Stomach (tissue), 4 donors: Measurements from ENCODE around the gene PLEKHS1.

Experiments used
- EP300 ChIP-seq: sonication (generic); formaldehyde crosslinking; IDR thresholded peaks from one replicate; pipeline ENCODE4 v1.6.1; 2017; ENCODE audit warnings: antibody characterized with exemption
- TF ChIP-seq, protein P1 (sequence below), 7 experiments: fragments of 450-650 bp in 4 of 7; fragments of 200-600 bp in 3 of 7; sonication (generic) in 3 of 7; IDR thresholded peaks; one replicate each; pipeline ENCODE4 v1.5.1; 2016 to 2019; ENCODE audit warnings: antibody characterized with exemption in 7 of 7, control low read depth in 2 of 7, mild to moderate bottlenecking in 1 of 7

DNA sequence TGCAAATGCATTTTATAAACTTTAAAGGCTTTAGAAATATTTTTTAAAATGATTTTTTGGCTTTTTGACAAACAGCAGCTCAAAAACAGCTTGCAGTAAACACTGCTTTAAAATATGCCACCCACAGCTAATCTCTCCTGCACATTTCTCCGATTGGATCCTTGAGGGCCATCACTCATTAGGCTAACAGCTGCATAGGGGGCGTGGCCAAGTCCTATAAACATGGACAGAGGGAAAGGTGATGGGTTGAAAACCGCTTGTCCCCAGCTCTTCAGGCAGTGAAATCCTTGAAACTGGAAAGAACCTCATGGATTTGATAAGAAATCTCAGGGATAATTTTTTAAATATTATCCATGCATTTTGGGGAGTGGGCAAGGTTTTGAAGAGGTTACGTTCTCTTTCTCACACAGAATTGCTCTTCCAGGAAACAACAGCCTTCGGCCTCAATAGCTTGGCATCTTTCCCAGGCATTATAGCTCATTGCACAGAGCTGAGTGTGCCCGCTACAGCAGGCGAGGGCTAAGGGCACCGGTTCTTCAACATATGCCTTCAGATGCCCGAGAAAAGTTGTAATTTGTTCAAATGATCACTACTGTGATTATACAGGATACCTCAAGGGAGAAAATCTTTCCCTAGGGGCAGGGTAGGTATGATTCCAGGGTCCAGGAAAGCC is 1.7 kb downstream of the PLEKHS1 start:
- TF ChIP-seq, protein P1, sequence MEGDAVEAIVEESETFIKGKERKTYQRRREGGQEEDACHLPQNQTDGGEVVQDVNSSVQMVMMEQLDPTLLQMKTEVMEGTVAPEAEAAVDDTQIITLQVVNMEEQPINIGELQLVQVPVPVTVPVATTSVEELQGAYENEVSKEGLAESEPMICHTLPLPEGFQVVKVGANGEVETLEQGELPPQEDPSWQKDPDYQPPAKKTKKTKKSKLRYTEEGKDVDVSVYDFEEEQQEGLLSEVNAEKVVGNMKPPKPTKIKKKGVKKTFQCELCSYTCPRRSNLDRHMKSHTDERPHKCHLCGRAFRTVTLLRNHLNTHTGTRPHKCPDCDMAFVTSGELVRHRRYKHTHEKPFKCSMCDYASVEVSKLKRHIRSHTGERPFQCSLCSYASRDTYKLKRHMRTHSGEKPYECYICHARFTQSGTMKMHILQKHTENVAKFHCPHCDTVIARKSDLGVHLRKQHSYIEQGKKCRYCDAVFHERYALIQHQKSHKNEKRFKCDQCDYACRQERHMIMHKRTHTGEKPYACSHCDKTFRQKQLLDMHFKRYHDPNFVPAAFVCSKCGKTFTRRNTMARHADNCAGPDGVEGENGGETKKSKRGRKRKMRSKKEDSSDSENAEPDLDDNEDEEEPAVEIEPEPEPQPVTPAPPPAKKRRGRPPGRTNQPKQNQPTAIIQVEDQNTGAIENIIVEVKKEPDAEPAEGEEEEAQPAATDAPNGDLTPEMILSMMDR (IDR thresholded peaks at IDR 0.05) = no peak
- no peak for TF ChIP-seq EP300
